Activated naive CD4-positive, alpha-beta T cell treated with anti-CD3 and anti-CD28 coated beads, Interleukin-2, amount 10 ng/mL, durations not matched to agents 5 hours and 36 hours (primary cell): Measurements from ENCODE around the gene FTSJ1. TPM values are rescaled to one million over a fixed set of nuclear protein-coding genes. Genes with fewer than 3 reads are reported as not detected.

Source experiments
- total RNA-seq, 2 experiments: library from RNA; stranded (reverse); gene quantifications; one replicate each; pipeline ENCODE4 v1.2.3, GENCODE V29; 2021

FTSJ1 gene, protein sequence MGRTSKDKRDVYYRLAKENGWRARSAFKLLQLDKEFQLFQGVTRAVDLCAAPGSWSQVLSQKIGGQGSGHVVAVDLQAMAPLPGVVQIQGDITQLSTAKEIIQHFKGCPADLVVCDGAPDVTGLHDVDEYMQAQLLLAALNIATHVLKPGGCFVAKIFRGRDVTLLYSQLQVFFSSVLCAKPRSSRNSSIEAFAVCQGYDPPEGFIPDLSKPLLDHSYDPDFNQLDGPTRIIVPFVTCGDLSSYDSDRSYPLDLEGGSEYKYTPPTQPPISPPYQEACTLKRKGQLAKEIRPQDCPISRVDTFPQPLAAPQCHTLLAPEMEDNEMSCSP
- total RNA-seq = 10 to 100 TPM; 49.3 to 51.5 TPM

DNA sequence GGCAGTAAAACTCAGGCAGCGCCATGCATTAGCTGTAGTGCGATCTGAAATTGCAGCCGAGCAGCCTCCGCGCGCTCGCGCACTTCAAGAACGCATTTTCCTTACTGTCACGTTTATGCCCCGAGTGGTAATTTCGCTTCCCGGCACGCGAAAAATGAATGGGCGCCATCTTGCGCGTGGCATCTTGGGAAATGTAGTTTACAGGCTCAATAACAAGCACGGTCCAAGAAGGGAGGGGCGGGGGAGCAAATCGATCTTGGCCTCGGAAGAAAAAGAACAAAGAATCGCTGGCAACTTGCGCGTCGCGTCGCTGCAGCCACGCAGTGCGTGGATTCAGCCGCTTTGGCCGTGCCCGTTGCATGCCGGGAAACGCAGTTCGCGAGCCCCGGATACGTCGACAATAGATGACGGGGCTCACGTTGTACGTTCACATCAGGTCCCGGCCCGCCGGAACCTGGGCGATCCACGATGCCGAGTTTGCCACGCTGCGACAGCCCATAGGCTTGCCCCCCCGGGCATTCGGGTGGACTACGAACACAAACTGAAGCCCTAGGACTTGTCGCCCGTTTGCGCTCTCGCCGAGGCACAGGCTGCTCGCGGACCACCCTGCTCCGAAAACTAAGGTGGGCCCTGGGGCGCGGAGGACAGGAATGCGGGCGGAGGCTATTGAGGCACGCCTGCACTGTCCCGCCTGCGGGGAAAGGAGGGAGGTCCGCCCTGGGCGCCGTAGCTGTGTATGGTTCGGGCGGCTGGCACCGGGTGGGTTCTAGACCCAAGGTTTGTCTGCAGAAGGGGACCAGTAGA, at the start of gene FTSJ1:
Gene FTSJ1 (plus strand): TSS at position 426 of the 804 bp plus-strand sequence. CDS start 1,849 bp downstream, outside the sequence.

DNA sequence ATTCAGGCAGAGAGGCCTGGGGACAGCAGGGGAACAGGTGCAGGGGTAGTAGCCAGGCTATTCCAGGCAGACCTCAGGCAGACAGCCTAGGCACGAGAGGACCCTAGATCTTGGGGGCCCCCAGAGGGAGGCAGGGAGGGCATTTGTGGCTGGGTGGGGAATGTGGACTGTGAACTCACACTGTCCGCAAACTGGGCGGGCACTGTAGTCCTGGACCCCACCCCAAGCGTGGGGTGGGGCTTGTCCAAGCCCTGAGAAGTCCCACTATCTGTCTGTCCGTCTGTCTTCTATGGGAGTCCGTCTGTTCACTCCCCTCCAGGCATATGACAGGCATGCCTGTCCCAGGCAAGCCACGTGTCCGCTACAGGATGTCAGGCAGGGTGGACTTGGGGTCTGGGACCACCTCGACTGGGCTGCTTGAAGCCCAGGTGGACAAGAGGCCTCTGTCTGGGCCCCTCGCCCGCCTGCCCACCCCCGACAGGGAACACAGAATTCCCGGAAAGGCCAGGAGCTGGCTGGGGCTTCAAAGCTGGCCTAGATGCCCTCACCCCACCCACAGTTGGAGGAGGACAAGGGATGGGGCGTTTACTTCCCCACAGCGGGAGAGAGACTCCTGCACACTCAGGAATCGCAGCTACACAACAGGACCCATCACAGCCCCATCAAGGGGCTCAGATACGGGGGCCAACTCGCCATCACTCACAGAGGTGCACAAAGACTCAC, 5.7 kb upstream of the FTSJ1 start, which contains the start of gene SLC38A5:
Gene SLC38A5 (minus strand): TSS at position 151 of the 723 bp plus-strand sequence. CDS start 2,336 bp downstream, outside the sequence.

DNA sequence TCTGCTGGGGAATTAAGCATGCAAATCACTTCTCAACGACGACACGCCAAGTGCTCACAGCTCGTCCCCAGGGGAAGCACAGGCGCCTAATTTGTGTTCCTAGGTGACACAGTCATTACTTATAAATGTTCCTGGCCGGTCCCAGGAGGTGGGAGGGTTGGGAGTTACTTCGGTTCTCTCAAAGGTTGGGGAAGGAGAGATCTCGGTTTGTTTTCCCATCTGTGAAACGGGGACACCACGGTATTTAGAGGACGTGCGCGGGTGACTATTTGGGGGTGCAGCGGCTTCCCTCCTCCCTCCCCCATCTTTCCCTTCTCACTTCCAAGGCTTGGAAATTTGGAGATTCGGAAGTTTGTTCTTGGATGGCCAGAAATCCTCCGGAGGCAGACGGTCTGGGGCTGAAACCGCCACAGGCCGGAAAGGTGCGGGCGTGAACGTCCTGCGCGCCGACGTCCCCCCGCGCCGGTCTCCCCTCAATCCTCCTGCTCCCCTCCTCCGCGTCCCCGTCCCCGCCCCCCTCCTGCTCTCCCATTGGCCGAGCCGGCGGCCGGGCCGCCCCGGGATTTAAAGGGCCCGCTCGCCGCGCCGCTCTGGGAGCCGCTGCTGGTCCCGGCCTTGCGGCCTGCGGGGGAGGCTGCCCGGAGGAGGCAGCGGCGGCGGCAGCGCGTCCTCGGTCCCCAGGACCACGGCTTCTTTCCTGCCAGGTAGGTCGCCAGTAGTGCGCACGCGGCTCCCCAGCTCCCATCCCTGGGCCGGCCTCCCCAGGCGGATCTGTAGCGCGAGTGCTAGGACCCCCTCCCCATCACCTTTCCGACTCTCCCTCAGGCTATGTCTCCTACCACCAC, 32.6 kb downstream of the FTSJ1 start, which contains the start of gene PORCN:
Gene PORCN (plus strand): TSS at position 593 of the 845 bp plus-strand sequence. CDS start 829 bp downstream, outside the sequence.

DNA sequence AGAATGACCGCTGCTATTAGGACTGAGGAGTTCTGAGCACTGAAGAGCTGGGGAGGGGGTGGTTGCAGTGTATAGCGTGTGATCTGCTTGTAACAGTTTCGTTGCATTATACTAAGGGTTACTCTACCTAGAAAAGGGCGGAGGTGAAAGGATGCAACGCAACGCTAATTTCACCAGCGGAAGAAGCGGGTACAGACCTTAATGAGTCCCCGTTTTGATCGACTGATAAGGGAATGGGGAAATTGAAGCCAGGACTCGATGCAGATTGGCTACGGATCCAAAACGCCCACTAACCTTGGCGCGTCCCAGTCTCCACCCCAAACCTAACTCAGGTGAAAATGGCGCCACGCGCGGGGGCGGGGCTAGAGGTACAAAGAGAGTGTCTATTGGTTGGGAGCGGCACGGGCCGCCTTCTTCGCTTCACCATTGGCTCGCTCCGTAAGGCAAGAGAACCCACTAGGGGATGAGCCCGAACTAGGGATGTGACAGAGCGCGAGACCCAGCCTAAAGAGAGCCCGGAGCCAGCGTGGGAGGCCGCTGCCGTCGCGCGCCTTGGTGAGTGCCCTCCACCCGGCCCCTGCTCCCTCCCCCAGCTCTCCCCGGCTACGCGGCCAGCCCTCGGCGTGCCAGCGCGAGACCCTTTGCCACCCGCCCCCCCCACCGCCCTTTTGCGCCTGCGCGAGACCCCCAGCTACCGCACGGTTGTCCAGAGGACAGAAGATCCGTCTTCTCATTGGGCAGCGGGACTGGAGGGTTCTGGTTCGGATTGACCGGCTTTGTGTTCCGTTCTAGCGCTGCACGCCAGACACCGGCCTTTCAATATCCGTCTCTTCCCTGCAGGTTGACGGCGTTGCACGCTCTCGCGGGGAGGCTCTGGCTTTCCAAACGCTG, 45.6 kb downstream of the FTSJ1 start, which contains the start of gene EBP:
Gene EBP (plus strand): TSS at position 456 of the 891 bp plus-strand sequence. CDS start 1,964 bp downstream, outside the sequence.

Other genes with a start within 250 kb of the FTSJ1 start
- gene SSX1, start 220.8 kb upstream of the FTSJ1 start, total RNA-seq = not detected
- not detected for gene SSX3, start 119.5 kb upstream of the FTSJ1 start, total RNA-seq
- not detected for gene SSX4, start 92.7 kb upstream of the FTSJ1 start, total RNA-seq
- gene SSX4B, start 64.2 kb upstream of the FTSJ1 start, total RNA-seq = not detected
- 10 to 100 TPM; 70.9 to 73.0 TPM for gene SLC38A5, start 5.9 kb upstream of the FTSJ1 start, total RNA-seq
- gene PORCN, start 32.8 kb downstream of the FTSJ1 start, total RNA-seq = 10 to 100 TPM; 20.9 to 22.0 TPM
- gene EBP, start 45.6 kb downstream of the FTSJ1 start, total RNA-seq = 100 to 1,000 TPM; 262 to 288 TPM
- gene TBC1D25, start 63.5 kb downstream of the FTSJ1 start, total RNA-seq = 10 to 100 TPM; 19.5 to 20.5 TPM
- 100 to 1,000 TPM; 267 to 273 TPM for gene RBM3, start 98.3 kb downstream of the FTSJ1 start, total RNA-seq
- 10 to 100 TPM; 54.1 to 56.9 TPM for gene WDR13, start 121.3 kb downstream of the FTSJ1 start, total RNA-seq
- gene WAS, start 207.6 kb downstream of the FTSJ1 start, total RNA-seq = 100 to 1,000 TPM; 155 to 171 TPM
- 10 to 100 TPM; 22.9 to 24.2 TPM for gene SUV39H1, start 220.5 kb downstream of the FTSJ1 start, total RNA-seq